A673 (cell line): ENCODE results near the gene C4orf50. TPM values are rescaled to one million over a fixed set of nuclear protein-coding genes. Genes with fewer than 3 reads are reported as not detected.

Experiments used
- Bru-seq: library from RNA; stranded (reverse); fragments of 400-500 nt; gene quantifications from one replicate; lab custom pipeline; 2021; lab: Mats Ljungman, UMichigan
- BruChase-seq, 2 experiments: library from RNA; stranded (reverse); fragments of 400-500 nt; gene quantifications; one replicate each; lab custom pipeline; 2021; lab: Mats Ljungman, UMichigan
- BruUV-seq: library from RNA; stranded (reverse); fragments of 400-500 nt; replicated peaks from 2 replicates; lab custom pipeline; 2021; lab: Mats Ljungman, UMichigan
- CTCF ChIA-PET: fragments of 300-600 bp; sonication (Branson Sonifier 250); formaldehyde crosslinking; loops from one replicate; lab custom pipeline; 2022; ENCODE audit warnings: antibody characterized with exemption; lab: Charles Lee
- POLR2A ChIA-PET: fragments of 300-600 bp; sonication (Branson Sonifier 250); formaldehyde crosslinking; loops from one replicate; lab custom pipeline; 2022; ENCODE audit warnings: antibody characterized with exemption; ENCODE audit not compliant: low non-redundant PET; lab: Charles Lee
- DNase-seq: peaks from one replicate; pipeline ENCODE4 v3.0.0-alpha.2; 2015; ENCODE audit warnings: low spot score
- H3K27ac ChIP-seq: fragments of 200-600 bp; sonication (generic); 2 replicates; pipeline ENCODE4 v1.5.1; 2016; ENCODE audit warnings: mixed run types, low read depth, mild to moderate bottlenecking, mixed read lengths, antibody characterized with exemption, low read length; ENCODE audit not compliant: poor library complexity, severe bottlenecking
- H3K27me3 ChIP-seq: fragments of 200-600 bp; sonication (generic); replicated peaks from 2 replicates; pipeline ENCODE4 v1.6.1; 2017; ENCODE audit warnings: mixed run types, low read depth, mild to moderate bottlenecking, mixed read lengths, antibody characterized with exemption, low read length; ENCODE audit not compliant: insufficient read depth, poor library complexity
- H3K36me3 ChIP-seq: fragments of 200-600 bp; sonication (generic); 2 replicates; pipeline ENCODE4 v1.6.1; 2016; ENCODE audit warnings: mixed run types, mild to moderate bottlenecking, mixed read lengths, antibody characterized with exemption, low read length; ENCODE audit not compliant: insufficient read depth, poor library complexity, severe bottlenecking
- H3K4me1 ChIP-seq: fragments of 200-600 bp; sonication (generic); 2 replicates; pipeline ENCODE4 v1.6.1; 2017; ENCODE audit warnings: mixed run types, mild to moderate bottlenecking, mixed read lengths, antibody characterized with exemption, low read length; ENCODE audit not compliant: insufficient read depth, poor library complexity, severe bottlenecking
- H3K4me3 ChIP-seq: fragments of 200-600 bp; sonication (generic); 2 replicates; pipeline ENCODE4 v1.5.1; 2016; ENCODE audit warnings: low read depth, mixed run types, mild to moderate bottlenecking, mixed read lengths, low read length; ENCODE audit not compliant: poor library complexity, severe bottlenecking
- H3K9me3 ChIP-seq: fragments of 200-600 bp; sonication (generic); 2 replicates; pipeline ENCODE4 v1.6.1; 2016; ENCODE audit warnings: mixed run types, low read depth, mild to moderate bottlenecking, mixed read lengths, antibody characterized with exemption, low read length; ENCODE audit not compliant: poor library complexity, severe bottlenecking
- EZH2 ChIP-seq: fragments of 200-600 bp; sonication (generic); IDR thresholded peaks from 2 replicates; pipeline ENCODE4 v1.6.1; 2017; ENCODE audit warnings: borderline replicate concordance, low read depth, mild to moderate bottlenecking, mixed read lengths, antibody characterized with exemption, low read length; ENCODE audit not compliant: poor library complexity, severe bottlenecking
- intact Hi-C: fragments of 100-400 bp; cut with micrococcal nuclease; formaldehyde crosslinking; loops from one replicate; pipeline ENCODE4 v1.10.0; 2022; ENCODE audit not compliant: unreplicated experiment
- long read RNA-seq: library from polyadenylated mRNA; stranded (forward); transcript quantifications from one replicate; pipeline ENCODE4 v2.0.0, GENCODE V29; 2022
- total RNA-seq: library from RNA; stranded (reverse); gene quantifications from 2 replicates; pipeline ENCODE4 v1.2.3, GENCODE V29; 2021
- TF ChIP-seq, protein P1 (sequence below): fragments of 300-800, 200-600 bp; sonication (generic); conservative IDR thresholded peaks from 2 replicates; pipeline ENCODE4 v1.5.1; 2017; ENCODE audit warnings: low read depth, mild to moderate bottlenecking, antibody characterized with exemption, low read length, moderate library complexity, mixed read lengths

C4orf50 gene
- total RNA-seq = not detected in 2 replicates
- Bru-seq, nascent RNA = percentile 3 among the genes with signal in this experiment
- not detected for BruChase-seq, experiment 1, labeled RNA remaining after a 2-hour chase
- percentile 3 among the genes with signal in this experiment for BruChase-seq, experiment 2, labeled RNA remaining after a 6-hour chase
- long read RNA-seq = 0 reads

DNA sequence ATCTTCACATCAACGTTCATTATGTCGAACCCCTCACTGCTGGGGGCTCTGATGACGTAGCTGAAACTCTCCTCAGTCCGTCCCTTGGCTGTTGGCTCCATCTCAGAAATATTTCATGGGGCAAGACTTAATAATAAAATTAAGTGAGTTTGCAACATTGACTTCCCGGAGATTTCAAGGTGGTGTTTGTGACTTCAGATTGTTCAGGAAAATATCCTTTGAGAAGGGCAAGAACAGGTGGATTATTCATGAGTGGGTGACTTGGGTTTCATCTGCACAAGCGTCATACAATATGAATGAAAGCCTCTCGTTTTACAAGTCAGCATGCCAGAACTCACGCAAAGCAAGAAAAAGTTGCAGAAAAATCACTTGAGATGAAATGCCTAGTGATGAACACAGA, at the start of gene C4orf50:
Gene C4orf50, minus strand, starts transcription at position 101 of the 400 bp plus-strand sequence.
- no TSS peak for BruUV-seq

DNA sequence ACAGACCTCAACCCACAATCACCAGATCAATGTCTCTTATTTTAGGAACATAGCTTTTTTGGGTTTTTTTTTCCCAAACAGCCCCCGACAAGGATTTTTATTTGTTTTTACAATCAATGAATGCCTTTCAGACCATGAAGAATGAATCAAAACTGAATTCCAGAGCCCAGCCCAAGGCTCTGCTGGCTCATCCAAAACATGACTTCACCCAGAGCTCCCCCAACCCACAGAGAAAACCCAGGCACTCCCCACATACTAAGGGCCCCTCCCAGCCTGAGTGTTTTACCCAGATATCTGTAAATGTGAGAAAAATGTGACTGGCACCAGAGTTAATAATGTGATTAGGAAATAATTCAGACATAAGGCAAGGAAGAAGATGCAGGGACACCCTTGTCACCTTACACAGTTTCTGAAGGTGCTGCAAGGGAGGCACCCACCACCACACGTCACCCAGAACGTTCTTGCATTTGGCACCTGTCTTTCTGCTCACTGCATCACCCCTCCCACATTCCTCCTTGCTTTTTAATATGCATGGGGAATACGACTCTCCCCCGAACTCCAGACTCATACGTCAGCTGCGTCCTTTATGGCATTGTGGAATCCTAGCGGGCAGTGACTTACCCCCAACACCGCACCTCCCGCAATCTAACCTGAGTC, 47.8 kb upstream of the C4orf50 start:
- no peak overlapping the region for H3K27ac ChIP-seq
- DNase-seq = no peak
- peaks cover 30% of the 10 kb centered on the region for H3K27me3 ChIP-seq
- no peak overlapping the region for H3K4me3 ChIP-seq
- H3K36me3 ChIP-seq = no peaks in the 10 kb centered on the region
- H3K9me3 ChIP-seq = no peaks in the 10 kb centered on the region
- intact Hi-C loops = no loop called here
- TF ChIP-seq, protein P1, sequence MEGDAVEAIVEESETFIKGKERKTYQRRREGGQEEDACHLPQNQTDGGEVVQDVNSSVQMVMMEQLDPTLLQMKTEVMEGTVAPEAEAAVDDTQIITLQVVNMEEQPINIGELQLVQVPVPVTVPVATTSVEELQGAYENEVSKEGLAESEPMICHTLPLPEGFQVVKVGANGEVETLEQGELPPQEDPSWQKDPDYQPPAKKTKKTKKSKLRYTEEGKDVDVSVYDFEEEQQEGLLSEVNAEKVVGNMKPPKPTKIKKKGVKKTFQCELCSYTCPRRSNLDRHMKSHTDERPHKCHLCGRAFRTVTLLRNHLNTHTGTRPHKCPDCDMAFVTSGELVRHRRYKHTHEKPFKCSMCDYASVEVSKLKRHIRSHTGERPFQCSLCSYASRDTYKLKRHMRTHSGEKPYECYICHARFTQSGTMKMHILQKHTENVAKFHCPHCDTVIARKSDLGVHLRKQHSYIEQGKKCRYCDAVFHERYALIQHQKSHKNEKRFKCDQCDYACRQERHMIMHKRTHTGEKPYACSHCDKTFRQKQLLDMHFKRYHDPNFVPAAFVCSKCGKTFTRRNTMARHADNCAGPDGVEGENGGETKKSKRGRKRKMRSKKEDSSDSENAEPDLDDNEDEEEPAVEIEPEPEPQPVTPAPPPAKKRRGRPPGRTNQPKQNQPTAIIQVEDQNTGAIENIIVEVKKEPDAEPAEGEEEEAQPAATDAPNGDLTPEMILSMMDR = no peak
- TF ChIP-seq EZH2 = no peak
- no TSS peak for BruUV-seq
- no peaks in the 10 kb centered on the region for H3K4me1 ChIP-seq
- ChIA-PET CTCF (no interaction called here), POLR2A (no interaction called here)

More for the DNA sequence above, at the start of gene C4orf50:
- ChIA-PET POLR2A (no interaction called here), CTCF (no interaction called here)
- TF ChIP-seq, protein P1 = no peak
- no peak for TF ChIP-seq EZH2
- Histone ChIP-seq H3K36me3 (no peaks in the 10 kb centered on the region), H3K27ac (no peak within 1 kb of the TSS), H3K4me1 (no peaks in the 10 kb centered on the region), H3K4me3 (no peak within 1 kb of the TSS), H3K9me3 (no peaks in the 10 kb centered on the region), H3K27me3 (peaks cover 3% of the 10 kb centered on the region)
- intact Hi-C loops = no loop called here
- DNase-seq = no peak

DNA sequence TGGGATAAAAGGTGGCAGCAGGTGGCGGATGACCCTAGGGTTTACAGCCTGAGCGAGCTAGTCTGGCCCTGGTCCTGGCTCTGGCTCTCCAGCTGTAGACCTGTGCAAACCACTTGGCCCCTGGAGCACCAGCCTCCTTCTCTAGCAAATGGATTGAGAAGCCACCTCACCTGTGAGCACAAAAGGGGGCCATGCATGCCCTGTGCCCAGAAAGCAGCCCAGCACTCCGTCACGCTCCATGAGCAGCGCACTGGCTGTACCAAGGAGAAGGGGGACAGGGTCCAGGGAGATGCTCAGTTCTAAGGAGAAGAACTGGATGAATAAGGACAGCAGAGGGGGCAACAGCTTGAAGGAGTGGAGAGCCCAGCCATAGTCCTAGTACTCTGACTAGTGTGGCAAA, 46.9 kb upstream of the C4orf50 start:
- no peak for DNase-seq
- H3K4me3 ChIP-seq = no peak overlapping the region
- H3K4me1 ChIP-seq = no peaks in the 10 kb centered on the region
- ChIA-PET POLR2A (no interaction called here), CTCF (no interaction called here)
- H3K36me3 ChIP-seq = no peaks in the 10 kb centered on the region
- H3K9me3 ChIP-seq = peaks cover 1% of the 10 kb centered on the region
- peaks cover 30% of the 10 kb centered on the region for H3K27me3 ChIP-seq
- intact Hi-C loops = no loop called here
- BruUV-seq = no TSS peak
- no peak overlapping the region for H3K27ac ChIP-seq
- TF ChIP-seq EZH2 = no peak
- TF ChIP-seq, protein P1 = no peak
